GM19240 (cell line): ENCODE data around the gene ARL4C.

Experiments
- DNase-seq: peaks from one replicate; pipeline ENCODE4 v3.0.0; 2011; ENCODE audit warnings: low spot score; ENCODE audit not compliant: insufficient read length

Gene ARL4C

DNA sequence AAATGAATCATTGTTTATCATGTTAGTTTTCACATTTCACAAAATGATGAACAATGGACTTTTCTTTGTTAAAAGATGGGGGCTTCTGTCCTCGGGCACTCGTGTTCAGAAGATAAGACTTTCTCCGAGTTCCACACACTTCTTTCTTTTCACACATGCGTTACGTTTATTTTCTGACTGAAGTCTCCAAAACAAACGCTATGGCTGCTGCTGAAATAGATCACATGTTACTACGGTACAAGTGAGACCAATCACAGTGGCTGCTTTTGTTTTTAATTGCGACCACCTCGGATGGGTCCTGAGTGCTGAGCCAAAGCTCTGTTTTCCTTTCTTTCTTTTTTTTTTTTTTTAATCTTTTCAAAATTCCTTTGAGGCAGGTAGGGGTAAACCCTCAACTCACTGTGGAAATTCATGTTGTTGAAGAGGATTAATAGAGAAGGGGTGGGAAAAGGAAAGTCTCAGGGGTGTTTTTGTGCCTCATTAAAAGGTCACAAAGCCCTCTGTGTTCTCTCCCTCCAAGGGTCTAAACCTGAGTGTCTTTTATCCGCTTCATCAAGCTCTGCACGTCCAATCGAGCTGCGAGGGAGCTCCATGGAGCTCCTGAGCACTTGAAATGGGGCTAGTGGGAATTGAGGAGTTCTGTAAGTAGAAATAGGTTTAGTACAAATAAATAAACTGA lies 48.2 kb downstream of the ARL4C start:
- no peak for DNase-seq

DNA sequence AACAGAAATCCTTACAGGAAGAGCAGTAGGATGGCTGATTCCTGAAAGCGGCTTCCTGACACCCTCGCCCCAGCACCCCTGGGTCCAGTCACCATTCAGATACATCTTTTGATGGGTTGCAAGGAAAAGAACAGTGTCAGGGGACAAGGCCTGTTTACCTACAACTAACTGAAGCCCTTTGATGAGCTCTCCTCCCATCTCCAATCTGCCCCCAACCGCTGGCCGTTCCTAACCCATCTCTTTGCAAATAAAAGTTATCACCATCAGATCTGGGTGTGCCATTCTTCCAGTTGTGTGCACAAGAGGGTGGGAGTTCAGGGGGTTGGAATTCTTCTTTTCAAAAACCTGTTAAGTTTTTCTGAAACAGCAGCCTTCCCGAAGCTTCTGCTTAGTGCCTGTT lies 48.9 kb downstream of the ARL4C start:
- no peak for DNase-seq

DNA sequence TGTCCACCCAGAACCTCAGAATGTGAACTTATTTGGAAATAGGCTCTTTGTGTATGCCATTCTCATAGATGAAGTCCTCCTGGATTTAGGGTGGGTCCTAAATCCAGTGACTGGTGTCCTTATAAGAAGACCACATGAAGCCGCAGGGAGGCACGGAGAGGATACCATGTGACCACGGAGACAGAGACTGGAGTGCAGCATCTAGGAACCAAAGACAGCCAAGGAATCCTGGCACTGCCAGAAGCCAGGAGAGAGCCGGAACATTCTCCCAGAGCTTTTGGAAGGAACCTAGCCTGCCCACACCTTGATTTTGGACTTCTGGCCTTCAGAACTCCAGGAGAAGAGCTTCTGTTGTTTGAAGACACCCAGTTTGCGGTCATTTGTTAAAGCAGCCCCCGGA lies 49.7 kb downstream of the ARL4C start:
- no peak for DNase-seq

DNA sequence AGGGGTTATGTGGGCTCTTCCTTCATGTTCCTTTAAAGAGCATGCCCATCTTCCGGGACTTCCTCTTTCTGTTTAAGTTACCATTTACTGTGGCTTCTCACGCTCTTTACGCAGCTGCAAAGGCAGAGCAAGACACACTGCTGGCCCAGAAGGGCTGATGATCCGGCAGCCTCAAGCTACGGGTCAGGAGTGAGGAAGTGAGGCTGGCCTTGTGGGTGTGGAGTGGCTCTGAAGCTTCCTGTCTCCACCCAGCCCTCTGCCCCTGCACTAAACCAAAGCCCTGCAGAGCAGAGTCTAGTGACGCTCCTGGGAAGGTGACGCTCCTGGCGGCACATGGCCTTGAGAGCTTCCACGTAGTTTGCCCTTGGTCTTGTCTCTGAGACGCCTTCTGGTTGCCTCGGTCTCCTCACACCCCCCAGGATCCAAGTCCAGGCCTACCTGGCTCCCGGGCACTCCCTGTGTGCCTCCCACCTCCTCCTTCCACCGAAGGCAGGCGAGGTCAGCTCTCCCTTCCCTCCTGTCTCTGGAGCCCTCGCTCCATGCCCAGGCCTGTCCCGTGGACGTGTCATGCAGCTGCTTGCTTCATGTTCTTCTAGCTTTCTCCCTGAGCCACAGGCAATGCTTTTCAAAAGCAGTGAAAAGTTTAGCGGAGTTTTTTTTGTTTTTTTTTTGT lies 50.3 kb downstream of the ARL4C start:
- peak; percentile 63 for DNase-seq

DNA sequence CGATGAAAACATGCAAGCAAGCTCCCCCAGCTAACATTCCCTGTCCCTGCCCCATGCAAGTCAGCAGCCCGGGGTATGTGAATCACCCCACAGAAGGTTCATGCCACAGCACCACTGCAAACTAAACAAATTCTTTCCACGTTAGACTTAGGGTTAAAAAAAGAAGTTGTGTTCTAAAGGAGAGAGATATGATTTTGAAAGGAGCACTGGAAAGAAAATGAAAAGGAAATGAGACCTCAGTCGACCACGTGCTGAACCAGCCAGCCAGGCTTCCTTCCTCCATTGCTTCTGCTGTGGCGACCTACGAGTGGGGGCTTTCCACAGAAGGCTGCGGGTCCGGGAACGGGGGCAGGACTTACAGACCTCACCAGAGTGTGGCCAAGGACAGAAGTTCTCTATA lies 52.0 kb downstream of the ARL4C start:
- DNase-seq, result no peak

DNA sequence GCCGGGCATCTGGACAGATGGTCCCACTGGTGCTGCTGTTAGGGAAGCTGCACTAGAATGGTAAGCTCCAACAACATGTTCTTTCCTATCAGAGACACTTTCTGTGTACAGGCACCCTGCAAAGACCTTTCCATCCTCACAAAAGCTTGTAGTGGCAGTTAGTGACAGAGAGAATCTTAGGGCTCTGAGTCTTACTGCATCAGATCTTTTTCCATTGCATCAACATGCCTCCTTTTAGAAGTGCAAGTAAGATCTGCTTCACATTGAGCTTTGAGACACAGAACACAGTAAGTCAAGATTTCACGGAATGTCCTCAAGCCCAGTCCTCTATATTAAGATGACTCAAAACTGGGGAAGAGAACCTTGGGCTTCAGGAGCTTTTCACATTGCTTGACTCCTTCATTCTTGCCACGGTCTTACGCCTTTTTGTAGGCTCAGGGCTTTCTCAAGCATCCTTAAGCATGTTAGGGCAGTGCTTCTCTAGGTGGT lies 52.6 kb downstream of the ARL4C start:
- no peak for DNase-seq
